ENCODE data around the gene KLHDC1. TPM values are rescaled to one million over a fixed set of nuclear protein-coding genes. Genes with fewer than 3 reads are reported as not detected.
A peak's percentile ranks its signal among the peaks of the same experiment; 100 is the strongest.
"Not testable (repeated sequence)": the region's sequence is repeated elsewhere in the genome, so short reads cannot be mapped to it uniquely, and the experiment has no call there.

Gene KLHDC1, protein sequence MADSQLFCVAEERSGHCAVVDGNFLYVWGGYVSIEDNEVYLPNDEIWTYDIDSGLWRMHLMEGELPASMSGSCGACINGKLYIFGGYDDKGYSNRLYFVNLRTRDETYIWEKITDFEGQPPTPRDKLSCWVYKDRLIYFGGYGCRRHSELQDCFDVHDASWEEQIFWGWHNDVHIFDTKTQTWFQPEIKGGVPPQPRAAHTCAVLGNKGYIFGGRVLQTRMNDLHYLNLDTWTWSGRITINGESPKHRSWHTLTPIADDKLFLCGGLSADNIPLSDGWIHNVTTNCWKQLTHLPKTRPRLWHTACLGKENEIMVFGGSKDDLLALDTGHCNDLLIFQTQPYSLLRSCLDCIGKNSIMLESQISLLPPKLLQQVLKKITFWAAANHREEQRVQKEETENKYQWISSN
- total RNA-seq: 10 to 100 TPM in 6 of 7 donors, 1 to 10 TPM in 1; 8.6 to 22.9 (median 19.3) TPM
- 1 to 10 TPM; 6.7 to 8.3 TPM for polyA plus RNA-seq
- long read RNA-seq, donor 1, transcript KLHDC1-201 (13 exons, 2,691 nt): major isoform, 7 of 16 reads
- long read RNA-seq, donor 1, partial matches to known transcripts: 1 of 16 reads
- long read RNA-seq, donor 1, other reads (novel, unspliced or antisense): 8 of 16 reads
- long read RNA-seq, donor 2, partial matches to known transcripts: 0 of 1 reads
- long read RNA-seq, donor 2, other reads (novel, unspliced or antisense): 0 of 1 reads
- long read RNA-seq, donor 3, transcript KLHDC1-201 (13 exons, 2,691 nt): major isoform, 10 of 18 reads
- long read RNA-seq, donor 3, partial matches to known transcripts: 0 of 18 reads
- long read RNA-seq, donor 3, other reads (novel, unspliced or antisense): 7 of 18 reads

DNA sequence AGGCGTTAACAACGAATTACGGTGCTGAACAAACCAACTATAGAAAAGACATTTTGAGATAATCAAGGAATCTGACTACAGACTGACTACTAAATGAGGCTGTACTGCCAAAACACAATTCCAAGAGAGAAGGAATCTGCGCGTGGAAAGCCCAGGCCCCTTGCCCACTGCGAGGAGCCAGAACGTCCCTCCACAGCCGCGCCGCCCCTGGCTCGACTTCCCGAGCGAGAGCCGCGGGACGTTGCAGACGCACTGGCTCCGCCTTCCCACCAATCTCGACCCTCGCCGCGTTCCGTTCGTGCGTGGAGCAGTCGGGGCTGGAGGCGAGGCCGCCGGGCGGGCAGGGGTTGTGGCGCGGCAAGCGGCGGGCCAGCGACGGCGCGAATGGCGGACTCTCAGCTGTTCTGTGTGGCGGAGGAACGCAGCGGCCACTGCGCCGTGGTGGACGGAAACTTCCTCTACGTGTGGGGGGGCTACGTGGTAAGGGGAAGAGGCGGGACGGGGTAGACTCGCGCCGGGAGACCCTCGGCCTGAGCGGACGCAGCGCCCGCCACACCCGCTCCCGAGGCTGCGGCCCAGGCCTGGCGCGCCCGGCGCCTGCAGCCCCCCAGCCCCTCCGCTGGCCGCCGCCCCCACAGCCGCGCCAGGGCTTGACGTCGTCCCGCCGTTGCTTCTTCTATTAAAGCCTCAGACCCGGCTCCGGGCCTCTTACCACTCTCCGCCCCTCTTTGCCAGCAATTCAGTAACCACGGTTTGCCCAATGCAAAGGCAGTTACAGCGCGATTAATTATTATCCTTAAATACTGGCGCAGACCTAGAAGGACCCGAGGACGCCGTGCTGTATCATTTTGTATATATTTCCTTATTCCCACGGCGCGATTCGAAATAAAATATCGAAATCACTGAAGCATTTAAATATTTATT is at the start of gene KLHDC1:
Gene KLHDC1, plus strand, starts transcription at position 310 of the 924 bp plus-strand sequence. Its CDS starts 75 bp downstream, at position 385.
- no peaks in the 10 kb centered on the region for H3K27me3 ChIP-seq
- H3K27ac ChIP-seq: peak within 1 kb of the TSS; percentile 78 to 97
- TF ChIP-seq, protein P1, sequence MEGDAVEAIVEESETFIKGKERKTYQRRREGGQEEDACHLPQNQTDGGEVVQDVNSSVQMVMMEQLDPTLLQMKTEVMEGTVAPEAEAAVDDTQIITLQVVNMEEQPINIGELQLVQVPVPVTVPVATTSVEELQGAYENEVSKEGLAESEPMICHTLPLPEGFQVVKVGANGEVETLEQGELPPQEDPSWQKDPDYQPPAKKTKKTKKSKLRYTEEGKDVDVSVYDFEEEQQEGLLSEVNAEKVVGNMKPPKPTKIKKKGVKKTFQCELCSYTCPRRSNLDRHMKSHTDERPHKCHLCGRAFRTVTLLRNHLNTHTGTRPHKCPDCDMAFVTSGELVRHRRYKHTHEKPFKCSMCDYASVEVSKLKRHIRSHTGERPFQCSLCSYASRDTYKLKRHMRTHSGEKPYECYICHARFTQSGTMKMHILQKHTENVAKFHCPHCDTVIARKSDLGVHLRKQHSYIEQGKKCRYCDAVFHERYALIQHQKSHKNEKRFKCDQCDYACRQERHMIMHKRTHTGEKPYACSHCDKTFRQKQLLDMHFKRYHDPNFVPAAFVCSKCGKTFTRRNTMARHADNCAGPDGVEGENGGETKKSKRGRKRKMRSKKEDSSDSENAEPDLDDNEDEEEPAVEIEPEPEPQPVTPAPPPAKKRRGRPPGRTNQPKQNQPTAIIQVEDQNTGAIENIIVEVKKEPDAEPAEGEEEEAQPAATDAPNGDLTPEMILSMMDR (IDR thresholded peaks at IDR 0.05): peak in 1 of 3 donors; percentile 13
- no peak for TF ChIP-seq EP300 (IDR thresholded peaks at IDR 0.05)
- peak; percentile 95 for TF ChIP-seq POLR2A (IDR thresholded peaks at IDR 0.05)
- intact Hi-C loops (cut with DNase I): loop anchor here in 2 of 4 donors (2.0 to 10.0 kb wide), 2 partner anchors 60 to 72 kb away; partner anchors contain the start of gene KLHDC2 (in 1 of the 2)
- H3K4me1 ChIP-seq (ENCODE audit: insufficient read depth): peaks cover 5% of the 10 kb centered on the region
- DNase-seq: peak; percentile 88 to 94 (median 91)
- no peaks in the 10 kb centered on the region for H3K36me3 ChIP-seq
- peak within 1 kb of the TSS; percentile 76 for H3K4me3 ChIP-seq
- H3K9me3 ChIP-seq: no peaks in the 10 kb centered on the region
- WGBS, 3 donors: 0 to 1% (median 0%) methylated on average over 68 to 88 of the region's 88 CpGs

DNA sequence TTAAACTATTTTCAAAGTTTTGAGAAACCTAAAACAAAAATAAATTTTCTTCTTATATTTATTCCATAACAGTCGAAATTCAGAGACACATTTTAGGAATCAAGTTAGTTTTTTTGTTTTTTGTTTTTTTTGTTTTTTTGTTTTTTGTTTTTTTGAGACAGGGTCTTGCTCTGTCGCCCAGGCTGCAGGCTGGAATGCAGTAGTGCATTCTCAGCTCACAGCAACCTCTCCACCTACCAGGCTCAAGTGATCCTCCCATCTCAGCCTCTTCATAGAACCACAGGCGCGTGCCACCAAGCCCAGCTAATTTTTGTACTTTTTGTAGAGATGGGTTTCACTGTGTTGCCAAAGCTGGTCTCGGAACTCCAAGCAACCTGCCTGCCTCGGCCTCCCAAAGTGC is 39.4 kb upstream of the KLHDC1 start:
- no peaks in the 10 kb centered on the region for H3K27me3 ChIP-seq
- WGBS, 3 donors: 94 to 96% (median 94%) methylated on average over 6 of the region's 6 CpGs
- no peak for TF ChIP-seq EP300 (IDR thresholded peaks at IDR 0.05)
- TF ChIP-seq, protein P1 (IDR thresholded peaks at IDR 0.05): no peak
- no peak for TF ChIP-seq POLR2A (IDR thresholded peaks at IDR 0.05)

GRCh38 chr14:49654511-49654910 is 38.4 kb upstream of the KLHDC1 start:
- TF ChIP-seq, protein P1 (IDR thresholded peaks at IDR 0.05): no peak
- TF ChIP-seq EP300 (IDR thresholded peaks at IDR 0.05) (no peak), POLR2A (IDR thresholded peaks at IDR 0.05) (no peak)
- Histone ChIP-seq H3K27ac (no peak overlapping the region), H3K4me3 (no peak overlapping the region), H3K9me3 (no peaks in the 10 kb centered on the region), H3K36me3 (no peaks in the 10 kb centered on the region), H3K27me3 (no peaks in the 10 kb centered on the region), H3K4me1 (ENCODE audit: insufficient read depth) (no peaks in the 10 kb centered on the region)
- no peak for DNase-seq
- intact Hi-C loops (cut with DNase I): no loop called here
- 93 to 95% (median 93%) methylated on average over 3 of the region's 3 CpGs for WGBS, 3 donors

More for the DNA sequence above, 39.4 kb upstream of the KLHDC1 start:
- Histone ChIP-seq H3K4me1 (ENCODE audit: insufficient read depth) (no peaks in the 10 kb centered on the region), H3K27ac (no peak overlapping the region), H3K36me3 (no peaks in the 10 kb centered on the region), H3K9me3 (no peaks in the 10 kb centered on the region), H3K4me3 (no peak overlapping the region)
- intact Hi-C loops (cut with DNase I): no loop called here
- no peak for DNase-seq

DNA sequence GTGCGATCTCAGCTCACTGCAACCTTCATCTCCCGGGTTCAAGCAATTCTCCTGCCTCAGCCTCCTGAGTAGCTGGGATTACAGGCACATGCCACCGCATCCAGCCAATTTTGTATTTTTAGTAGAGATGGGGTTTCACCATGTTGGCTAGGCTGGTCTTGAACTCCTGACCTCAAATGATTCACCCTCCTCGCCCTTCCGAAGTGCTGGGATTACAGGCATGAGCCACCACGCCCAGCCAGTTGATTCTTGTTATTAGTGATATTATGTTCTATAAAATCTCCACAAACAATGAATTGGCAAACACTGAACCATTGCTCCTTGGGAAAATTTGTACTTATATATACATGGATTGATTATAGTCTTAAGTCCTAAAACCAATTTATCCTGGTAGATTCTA is 35.4 kb upstream of the KLHDC1 start:
- H3K4me1 ChIP-seq (ENCODE audit: insufficient read depth); DNase-seq; H3K36me3 ChIP-seq; H3K4me3 ChIP-seq; H3K27ac ChIP-seq; H3K9me3 ChIP-seq; intact Hi-C loops (cut with DNase I); H3K27me3 ChIP-seq: not testable (repeated sequence)
- 89 to 94% (median 93%) methylated on average over 6 of the region's 6 CpGs for WGBS, 3 donors
